ENCODE data around the gene AUTS2. TPM values are rescaled to one million over a fixed set of nuclear protein-coding genes. Genes with fewer than 3 reads are reported as not detected.

The AUTS2 gene
- total RNA-seq, 5 donors from 2014 or later (not counting 1 experiment from before 2014, with no cell fraction given) = 10.6 to 66.2 (median 37.6) TPM

GRCh38 chr7:69879989-69880388, 281.7 kb downstream of the AUTS2 start:
- H3K4me1 ChIP-seq (ENCODE audit: control insufficient read depth in 1 of 2, extremely low read depth in 1 of 2, insufficient read depth in 2 of 2, low read length in 2 of 2) = no peaks in the 10 kb centered on the region
- Mint-ChIP-seq H3K9me3 (no peaks in the 10 kb centered on the region), H3K4me1 (no peaks in the 10 kb centered on the region), H3K27ac (no peak overlapping the region), H3K27me3 (peaks cover 0 to 7% of the 10 kb centered on the region in 2 donors), H3K36me3 (no peaks in the 10 kb centered on the region), H3K4me3 (no peak overlapping the region)
- CTCF ChIA-PET = no interaction called here
- ATAC-seq (replicated peaks in 1 of 4) = no peak
- H3K36me3 ChIP-seq (ENCODE audit: control insufficient read depth in 2 of 2, extremely low read depth in 1 of 2, insufficient read depth in 1 of 2, low read length in 1 of 2) = no peaks in the 10 kb centered on the region
- no peaks in the 10 kb centered on the region for H3K27me3 ChIP-seq (replicated peaks in 1 of 2; ENCODE audit: control insufficient read depth in 2 of 2, extremely low read depth in 1 of 2, insufficient read depth in 2 of 2, low read length in 1 of 2)
- no CpG with 5 or more reads among the region's 3 CpGs for WGBS (ENCODE audit: insufficient coverage)
- POLR2A ChIA-PET = no interaction called here
- DNase-seq = no peak
- no peak overlapping the region for H3K4me3 ChIP-seq (ENCODE audit: control insufficient read depth in 1 of 2, extremely low read depth in 1 of 2, low read length in 1 of 2)
- H3K9me3 ChIP-seq = no peaks in the 10 kb centered on the region
- no peak overlapping the region for H3K27ac ChIP-seq (ENCODE audit: low read length)

- Histone ChIP-seq H3K27me3 (replicated peaks in 1 of 2; ENCODE audit: control insufficient read depth in 2 of 2, extremely low read depth in 1 of 2, insufficient read depth in 2 of 2, low read length in 1 of 2) (no peaks in the 10 kb centered on the region), H3K9me3 (no peaks in the 10 kb centered on the region), H3K27ac (ENCODE audit: low read length) (no peak overlapping the region), H3K4me3 (ENCODE audit: control insufficient read depth in 1 of 2, extremely low read depth in 1 of 2, low read length in 1 of 2) (no peak overlapping the region), H3K36me3 (ENCODE audit: control insufficient read depth in 2 of 2, extremely low read depth in 1 of 2, insufficient read depth in 1 of 2, low read length in 1 of 2) (no peaks in the 10 kb centered on the region), H3K4me1 (ENCODE audit: control insufficient read depth in 1 of 2, extremely low read depth in 1 of 2, insufficient read depth in 2 of 2, low read length in 2 of 2) (no peaks in the 10 kb centered on the region)
- no peaks in the 10 kb centered on the region for H3K4me1 Mint-ChIP-seq
- H3K4me3 Mint-ChIP-seq = no peak overlapping the region
- ChIA-PET CTCF (no interaction called here), POLR2A (interaction anchor here in 1 of 2 donors (0.6 kb wide), 1 partner anchor 312 kb away, joined by 3 read pairs; no protein-coding TSS in a partner anchor)
- no CpG with 5 or more reads among the region's 3 CpGs for WGBS (ENCODE audit: insufficient coverage)
- H3K9me3 Mint-ChIP-seq = no peaks in the 10 kb centered on the region
- peaks cover 0 to 7% of the 10 kb centered on the region in 2 donors for H3K27me3 Mint-ChIP-seq
- ATAC-seq (replicated peaks in 1 of 4) (no peak), DNase-seq (no peak)
- no peaks in the 10 kb centered on the region for H3K36me3 Mint-ChIP-seq
- no peak overlapping the region for H3K27ac Mint-ChIP-seq
Measured at GRCh38 chr7:69880840-69881239, 282.6 kb downstream of the AUTS2 start.

GRCh38 chr7:69882269-69882668, 284.0 kb downstream of the AUTS2 start:
- WGBS (ENCODE audit: insufficient coverage) = no CpG with 5 or more reads among the region's 1 CpG
- H3K27me3 ChIP-seq (replicated peaks in 1 of 2; ENCODE audit: control insufficient read depth in 2 of 2, extremely low read depth in 1 of 2, insufficient read depth in 2 of 2, low read length in 1 of 2) = no peaks in the 10 kb centered on the region
- ChIA-PET CTCF (no interaction called here), POLR2A (no interaction called here)
- no peak overlapping the region for H3K27ac Mint-ChIP-seq
- H3K4me1 ChIP-seq (ENCODE audit: control insufficient read depth in 1 of 2, extremely low read depth in 1 of 2, insufficient read depth in 2 of 2, low read length in 2 of 2) = no peaks in the 10 kb centered on the region
- peaks cover 0 to under 1% (median 0%) of the 10 kb centered on the region in 3 donors for H3K9me3 Mint-ChIP-seq
- no peak overlapping the region for H3K27ac ChIP-seq (ENCODE audit: low read length)
- DNase-seq (no peak), ATAC-seq (replicated peaks in 1 of 4) (no peak)
- peaks cover 0 to 7% of the 10 kb centered on the region in 2 donors for H3K27me3 Mint-ChIP-seq
- no peaks in the 10 kb centered on the region for H3K4me1 Mint-ChIP-seq
- H3K36me3 Mint-ChIP-seq = no peaks in the 10 kb centered on the region
- no peak overlapping the region for H3K4me3 ChIP-seq (ENCODE audit: control insufficient read depth in 1 of 2, extremely low read depth in 1 of 2, low read length in 1 of 2)
- H3K36me3 ChIP-seq (ENCODE audit: control insufficient read depth in 2 of 2, extremely low read depth in 1 of 2, insufficient read depth in 1 of 2, low read length in 1 of 2) = no peaks in the 10 kb centered on the region
- H3K4me3 Mint-ChIP-seq = no peak overlapping the region
- no peaks in the 10 kb centered on the region for H3K9me3 ChIP-seq

- Histone ChIP-seq H3K27ac (ENCODE audit: low read length) (no peak overlapping the region), H3K27me3 (replicated peaks in 1 of 2; ENCODE audit: control insufficient read depth in 2 of 2, extremely low read depth in 1 of 2, insufficient read depth in 2 of 2, low read length in 1 of 2) (no peaks in the 10 kb centered on the region), H3K4me3 (ENCODE audit: control insufficient read depth in 1 of 2, extremely low read depth in 1 of 2, low read length in 1 of 2) (no peak overlapping the region), H3K36me3 (ENCODE audit: control insufficient read depth in 2 of 2, extremely low read depth in 1 of 2, insufficient read depth in 1 of 2, low read length in 1 of 2) (no peaks in the 10 kb centered on the region), H3K4me1 (ENCODE audit: control insufficient read depth in 1 of 2, extremely low read depth in 1 of 2, insufficient read depth in 2 of 2, low read length in 2 of 2) (no peaks in the 10 kb centered on the region), H3K9me3 (no peaks in the 10 kb centered on the region)
- H3K27ac Mint-ChIP-seq = no peak overlapping the region
- POLR2A ChIA-PET = no interaction called here
- H3K4me3 Mint-ChIP-seq = no peak overlapping the region
- CTCF ChIA-PET = interaction anchor here in 1 of 2 donors (0.7 kb wide), 1 partner anchor 481 kb away, joined by 8 read pairs; no protein-coding TSS in a partner anchor
- ATAC-seq (replicated peaks in 1 of 4) = no peak
- H3K27me3 Mint-ChIP-seq = no peaks in the 10 kb centered on the region
- no peaks in the 10 kb centered on the region for H3K4me1 Mint-ChIP-seq
- no peaks in the 10 kb centered on the region for H3K36me3 Mint-ChIP-seq
- H3K9me3 Mint-ChIP-seq = peaks cover 0 to 2% (median 0%) of the 10 kb centered on the region in 3 donors
- no peak for DNase-seq
- WGBS (ENCODE audit: insufficient coverage) = 100% methylated on average over 1 of the region's 7 CpGs
Measured at GRCh38 chr7:69883399-69883891, 285.2 kb downstream of the AUTS2 start.

GRCh38 chr7:69885431-69885830, 287.2 kb downstream of the AUTS2 start:
- Histone ChIP-seq H3K4me3 (ENCODE audit: control insufficient read depth in 1 of 2, extremely low read depth in 1 of 2, low read length in 1 of 2) (no peak overlapping the region), H3K36me3 (ENCODE audit: control insufficient read depth in 2 of 2, extremely low read depth in 1 of 2, insufficient read depth in 1 of 2, low read length in 1 of 2) (no peaks in the 10 kb centered on the region), H3K27me3 (replicated peaks in 1 of 2; ENCODE audit: control insufficient read depth in 2 of 2, extremely low read depth in 1 of 2, insufficient read depth in 2 of 2, low read length in 1 of 2) (no peaks in the 10 kb centered on the region), H3K4me1 (ENCODE audit: control insufficient read depth in 1 of 2, extremely low read depth in 1 of 2, insufficient read depth in 2 of 2, low read length in 2 of 2) (no peaks in the 10 kb centered on the region), H3K9me3 (no peaks in the 10 kb centered on the region), H3K27ac (ENCODE audit: low read length) (no peak overlapping the region)
- DNase-seq = no peak
- no peak overlapping the region for H3K4me3 Mint-ChIP-seq
- POLR2A ChIA-PET = interaction anchor here (0.6 to 0.7 kb wide), 3 partner anchors 11 to 1357 kb away, joined by 3 read pairs; no protein-coding TSS in a partner anchor
- H3K4me1 Mint-ChIP-seq = no peaks in the 10 kb centered on the region
- H3K27me3 Mint-ChIP-seq = no peaks in the 10 kb centered on the region
- CTCF ChIA-PET = no interaction called here
- no peaks in the 10 kb centered on the region for H3K36me3 Mint-ChIP-seq
- H3K9me3 Mint-ChIP-seq = peaks cover 0 to 2% (median 0%) of the 10 kb centered on the region in 3 donors
- no CpG with 5 or more reads among the region's 3 CpGs for WGBS (ENCODE audit: insufficient coverage)
- no peak for ATAC-seq (replicated peaks in 1 of 4)
- H3K27ac Mint-ChIP-seq = no peak overlapping the region

GRCh38 chr7:69889338-69889975, 291.2 kb downstream of the AUTS2 start:
- WGBS (ENCODE audit: insufficient coverage) = 100% methylated on average over 1 of the region's 6 CpGs
- CTCF ChIA-PET = no interaction called here
- ATAC-seq (replicated peaks in 1 of 4) (no peak), DNase-seq (no peak)
- Histone ChIP-seq H3K9me3 (no peaks in the 10 kb centered on the region), H3K4me3 (ENCODE audit: control insufficient read depth in 1 of 2, extremely low read depth in 1 of 2, low read length in 1 of 2) (no peak overlapping the region), H3K36me3 (ENCODE audit: control insufficient read depth in 2 of 2, extremely low read depth in 1 of 2, insufficient read depth in 1 of 2, low read length in 1 of 2) (no peaks in the 10 kb centered on the region), H3K27ac (ENCODE audit: low read length) (no peak overlapping the region), H3K27me3 (replicated peaks in 1 of 2; ENCODE audit: control insufficient read depth in 2 of 2, extremely low read depth in 1 of 2, insufficient read depth in 2 of 2, low read length in 1 of 2) (no peaks in the 10 kb centered on the region), H3K4me1 (ENCODE audit: control insufficient read depth in 1 of 2, extremely low read depth in 1 of 2, insufficient read depth in 2 of 2, low read length in 2 of 2) (no peaks in the 10 kb centered on the region)
- Mint-ChIP-seq H3K9me3 (peaks cover 0 to 2% (median 0%) of the 10 kb centered on the region in 3 donors), H3K27ac (no peak overlapping the region), H3K4me3 (no peak overlapping the region), H3K27me3 (peaks cover 0 to 4% of the 10 kb centered on the region in 2 donors), H3K4me1 (no peaks in the 10 kb centered on the region), H3K36me3 (no peaks in the 10 kb centered on the region)
- POLR2A ChIA-PET = no interaction called here

Data from T-cell (primary cell).